ENCODE results near the gene TECPR1. TPM values are rescaled to one million over a fixed set of nuclear protein-coding genes. Genes with fewer than 3 reads are reported as not detected.

TECPR1 gene
- total RNA-seq, 2 donors from 2014 or later: 19.7 to 28.3 TPM

GRCh38 chr7:98205162-98205845 lies 46.7 kb downstream of the TECPR1 start:
- Histone ChIP-seq H3K27ac (no peak overlapping the region), H3K36me3 (replicated peaks in 1 of 2; ENCODE audit: insufficient read depth in 1 of 2, low read depth in 2 of 2) (peaks cover 6 to 12% of the 10 kb centered on the region in 2 donors), H3K9me3 (no peaks in the 10 kb centered on the region), H3K4me3 (no peak overlapping the region), H3K4me1 (no peaks in the 10 kb centered on the region), H3K27me3 (no peaks in the 10 kb centered on the region)
- DNase-seq (no peak), ATAC-seq (no peak)
- intact Hi-C loops (cut with DNase I): no loop called here
- TF ChIP-seq CTCF (IDR thresholded peaks at IDR 0.05) (no peak), POLR2A (IDR thresholded peaks at IDR 0.05) (no peak)
- 89 to 93% methylated on average over 37 to 45 of the region's 47 CpGs for WGBS, 2 donors

GRCh38 chr7:98204670-98205069 lies 47.4 kb downstream of the TECPR1 start:
- TF ChIP-seq CTCF (IDR thresholded peaks at IDR 0.05) (no peak), POLR2A (IDR thresholded peaks at IDR 0.05) (no peak)
- Histone ChIP-seq H3K4me1 (no peaks in the 10 kb centered on the region), H3K36me3 (replicated peaks in 1 of 2; ENCODE audit: insufficient read depth in 1 of 2, low read depth in 2 of 2) (peaks cover 6 to 12% of the 10 kb centered on the region in 2 donors), H3K9me3 (no peaks in the 10 kb centered on the region), H3K4me3 (no peak overlapping the region), H3K27ac (no peak overlapping the region), H3K27me3 (no peaks in the 10 kb centered on the region)
- DNase-seq (no peak), ATAC-seq (no peak)
- WGBS, 2 donors: 79 to 93% methylated on average over 10 to 11 of the region's 11 CpGs
- intact Hi-C loops (cut with DNase I): no loop called here

- peaks cover 6 to 12% of the 10 kb centered on the region in 2 donors for H3K36me3 ChIP-seq (replicated peaks in 1 of 2; ENCODE audit: insufficient read depth in 1 of 2, low read depth in 2 of 2)
- no peaks in the 10 kb centered on the region for H3K4me1 ChIP-seq
- intact Hi-C loops (cut with DNase I): no loop called here
- no peaks in the 10 kb centered on the region for H3K27me3 ChIP-seq
- ATAC-seq: no peak
- H3K27ac ChIP-seq: no peak overlapping the region
- no peak for DNase-seq
- no peaks in the 10 kb centered on the region for H3K9me3 ChIP-seq
- TF ChIP-seq POLR2A (IDR thresholded peaks at IDR 0.05): no peak
- no peak for TF ChIP-seq CTCF (IDR thresholded peaks at IDR 0.05)
- 94 to 95% methylated on average over 15 to 18 of the region's 18 CpGs for WGBS, 2 donors
- no peak overlapping the region for H3K4me3 ChIP-seq
These were observed 47.9 kb downstream of the TECPR1 start for GRCh38 chr7:98203964-98204605.

- H3K9me3 ChIP-seq: no peaks in the 10 kb centered on the region
- no peak overlapping the region for H3K27ac ChIP-seq
- ATAC-seq (no peak), DNase-seq (no peak)
- H3K4me1 ChIP-seq: no peaks in the 10 kb centered on the region
- H3K36me3 ChIP-seq (replicated peaks in 1 of 2; ENCODE audit: insufficient read depth in 1 of 2, low read depth in 2 of 2): peaks cover 6 to 12% of the 10 kb centered on the region in 2 donors
- TF ChIP-seq POLR2A (IDR thresholded peaks at IDR 0.05) (no peak), CTCF (IDR thresholded peaks at IDR 0.05) (no peak)
- no peaks in the 10 kb centered on the region for H3K27me3 ChIP-seq
- intact Hi-C loops (cut with DNase I): no loop called here
- 94 to 98% methylated on average over 18 to 27 of the region's 28 CpGs for WGBS, 2 donors
- no peak overlapping the region for H3K4me3 ChIP-seq
These were observed 48.6 kb downstream of the TECPR1 start for GRCh38 chr7:98203261-98203963.
